Adrenal gland (tissue), 12 donors: ENCODE measurements around the gene FANCI. TPM values are rescaled to one million over a fixed set of nuclear protein-coding genes. Genes with fewer than 3 reads are reported as not detected.

Experiments used
- DNase-seq, 7 donors: peaks; one replicate each; pipeline ENCODE4 v3.0.0-alpha.2; 2019 to 2020
- H3K27ac ChIP-seq, 5 donors: fragments of 200-600 bp; sonication (generic) in 4 of 5; 1 replicate in 3 of 5; 2 replicates in 2 of 5; pipeline versions ENCODE4 v1.5.1 to v1.8.0; 2016 to 2020; ENCODE audit warnings: mild to moderate bottlenecking in 1 of 5
- H3K27me3 ChIP-seq: fragments of 200-600 bp; 2 replicates; pipeline ENCODE4 v1.8.0; 2021
- H3K36me3 ChIP-seq, 2 donors: fragments of 200-600 bp; replicated peaks in 1 of 2; 1 replicate in 1 of 2; 2 replicates in 1 of 2; pipeline versions ENCODE4 v1.5.1 to v1.8.0; 2018 to 2022
- H3K4me1 ChIP-seq, 2 donors: fragments of 200-600 bp; replicated peaks in 1 of 2; 1 replicate in 1 of 2; 2 replicates in 1 of 2; pipeline versions ENCODE4 v1.5.1 to v1.8.0; 2018 to 2021
- H3K4me3 ChIP-seq, 4 donors: fragments of 200-600 bp; sonication (generic) in 3 of 4; one replicate each; pipeline ENCODE4 v1.5.1; 2016 to 2018
- H3K9me3 ChIP-seq, 3 donors: fragments of 200-600 bp; sonication (generic) in 1 of 3; replicated peaks in 1 of 3; 1 replicate in 2 of 3; 2 replicates in 1 of 3; pipeline versions ENCODE4 v1.5.1 to v1.8.0; 2016 to 2021
- POLR2A ChIP-seq, 2 donors: fragments of 450-650 bp; IDR thresholded peaks; one replicate each; pipeline ENCODE4 v1.6.1; 2017; ENCODE audit warnings: antibody characterized with exemption in 2 of 2, mild to moderate bottlenecking in 2 of 2, moderate library complexity in 1 of 2
- WGBS, 4 donors: extraction: QIAGEN DNeasy Blood & Tissue Kit in 2 of 4; methylation state at CpG; one replicate each; pipeline versions ENCODE4 v1.1.5 to v1.1.7; 2013 to 2017; 5-methylcytosine and 5-hydroxymethylcytosine counted together
- intact Hi-C, 2 donors: fragments of 100-400 bp; cut with DNase I; formaldehyde crosslinking; loops; one replicate each; pipeline versions ENCODE4 v1.14.1 to v1.15.0; 2022 to 2023
- polyA plus RNA-seq, 3 donors: library from polyadenylated mRNA; stranded (reverse); fragments of 200-250 nt in 2 of 3; fragments of 350-450 nt in 1 of 3; fragmentation: Illumina TruSeq in 1 of 3; extraction: RNeasy Lipid Tissue Mini Kit (QIAGEN cat#74804) in 1 of 3; gene quantifications; one replicate each; pipeline ENCODE4 v1.2.3, GENCODE V29; 2013 to 2014
- total RNA-seq, 9 donors: library from RNA; depleted of rRNA in 4 of 9; stranded (reverse); fragments of >200 nt in 4 of 9; fragments of 120-200 nt in 1 of 9; fragmentation: NEBNext Ultra II Directional in 1 of 9; extraction: Animal tissue kit (Norgen Biotek cat#: 25700) in 1 of 9; gene quantifications; one replicate each; pipeline versions ENCODE4 v1.1.0 to v1.2.4, GENCODE V29; 2013 to 2023
- TF ChIP-seq, protein P1 (sequence below), 6 experiments: fragments of 450-650 bp in 4 of 6; fragments of 200-600 bp in 2 of 6; sonication (generic) in 1 of 6; IDR thresholded peaks; 1 replicate in 5 of 6; 2 replicates in 1 of 6; pipeline versions ENCODE4 v1.5.1 to v1.8.0; 2016 to 2021; ENCODE audit warnings: antibody characterized with exemption in 6 of 6, mild to moderate bottlenecking in 2 of 6, moderate library complexity in 1 of 6
- donor health status: healthy with polysubstance abuse.
- donor health status: Bipolar disorder and iron deficiency.
- donor health status: DM: yes; HTN: yes; CAD: no.
- donor health status: DM: no; HTN: no; CAD: no.
- donor health status: DM: no; HTN: no; CAD: no.
- donor health status: DM: yes; HTN: yes; CAD: no.

Gene FANCI
- total and polyA plus RNA-seq, 12 donors, result 1.5 to 23.5 (median 4.5) TPM

DNA sequence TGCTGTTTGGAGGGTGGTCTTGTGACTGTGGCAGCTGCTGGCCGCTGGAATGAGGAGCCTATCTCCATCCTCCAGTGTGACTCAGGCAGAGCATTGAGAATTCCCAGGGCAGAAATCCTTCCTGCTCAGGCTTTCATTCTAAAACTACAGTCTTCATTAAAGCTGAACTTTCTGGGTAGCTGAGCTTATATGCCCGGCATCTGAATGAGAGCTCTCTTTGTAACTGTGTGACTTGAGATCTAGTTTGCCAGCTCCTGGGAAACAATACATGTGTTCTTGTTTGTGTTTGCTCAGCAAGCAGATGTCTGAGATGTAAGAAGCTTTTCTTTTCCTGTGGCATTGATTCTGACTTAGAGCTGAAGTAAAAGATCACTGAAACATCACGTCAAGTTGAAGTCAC lies 44.8 kb upstream of the FANCI start:
- intact Hi-C loops, result no loop called here
- H3K27ac ChIP-seq, result no peak overlapping the region
- TF ChIP-seq, protein P1, sequence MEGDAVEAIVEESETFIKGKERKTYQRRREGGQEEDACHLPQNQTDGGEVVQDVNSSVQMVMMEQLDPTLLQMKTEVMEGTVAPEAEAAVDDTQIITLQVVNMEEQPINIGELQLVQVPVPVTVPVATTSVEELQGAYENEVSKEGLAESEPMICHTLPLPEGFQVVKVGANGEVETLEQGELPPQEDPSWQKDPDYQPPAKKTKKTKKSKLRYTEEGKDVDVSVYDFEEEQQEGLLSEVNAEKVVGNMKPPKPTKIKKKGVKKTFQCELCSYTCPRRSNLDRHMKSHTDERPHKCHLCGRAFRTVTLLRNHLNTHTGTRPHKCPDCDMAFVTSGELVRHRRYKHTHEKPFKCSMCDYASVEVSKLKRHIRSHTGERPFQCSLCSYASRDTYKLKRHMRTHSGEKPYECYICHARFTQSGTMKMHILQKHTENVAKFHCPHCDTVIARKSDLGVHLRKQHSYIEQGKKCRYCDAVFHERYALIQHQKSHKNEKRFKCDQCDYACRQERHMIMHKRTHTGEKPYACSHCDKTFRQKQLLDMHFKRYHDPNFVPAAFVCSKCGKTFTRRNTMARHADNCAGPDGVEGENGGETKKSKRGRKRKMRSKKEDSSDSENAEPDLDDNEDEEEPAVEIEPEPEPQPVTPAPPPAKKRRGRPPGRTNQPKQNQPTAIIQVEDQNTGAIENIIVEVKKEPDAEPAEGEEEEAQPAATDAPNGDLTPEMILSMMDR (IDR thresholded peaks at IDR 0.05), result no peak
- TF ChIP-seq POLR2A (IDR thresholded peaks at IDR 0.05), result no peak
- 94 to 98% (median 95%) methylated on average over 2 to 3 of the region's 3 CpGs for WGBS, 4 donors
- H3K36me3 ChIP-seq, result peaks cover 0 to 48% of the 10 kb centered on the region in 2 donors
- H3K4me3 ChIP-seq, result no peak overlapping the region
- DNase-seq, result no peak
- no peaks in the 10 kb centered on the region for H3K27me3 ChIP-seq
- no peaks in the 10 kb centered on the region for H3K4me1 ChIP-seq
- H3K9me3 ChIP-seq, result no peaks in the 10 kb centered on the region

DNA sequence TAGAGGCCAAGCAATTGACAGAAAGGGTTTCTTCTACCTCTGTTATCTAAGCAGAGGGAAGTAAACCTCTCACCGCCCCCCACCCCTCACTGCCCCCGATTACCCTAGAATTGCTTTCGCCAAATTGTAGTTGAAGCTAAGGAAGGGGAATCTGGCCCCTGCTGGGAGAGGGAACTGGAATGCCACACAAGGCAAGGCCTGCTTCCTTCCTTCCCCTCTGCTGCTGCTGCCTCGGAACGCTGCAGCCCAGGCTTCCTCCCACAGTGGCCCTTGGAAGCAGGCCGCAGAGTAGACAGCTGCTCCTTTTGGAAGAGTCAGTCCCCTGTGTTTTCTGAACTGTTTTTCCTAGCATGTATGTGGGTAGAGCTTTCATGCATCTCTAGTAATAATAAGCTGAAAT lies 44.0 kb upstream of the FANCI start:
- no peaks in the 10 kb centered on the region for H3K4me1 ChIP-seq
- WGBS, 4 donors, result 52 to 94% (median 73%) methylated on average over 4 to 6 of the region's 6 CpGs
- H3K9me3 ChIP-seq, result no peaks in the 10 kb centered on the region
- H3K36me3 ChIP-seq, result peaks cover 0 to 40% of the 10 kb centered on the region in 2 donors
- no peak overlapping the region for H3K4me3 ChIP-seq
- no peak for DNase-seq
- no peaks in the 10 kb centered on the region for H3K27me3 ChIP-seq
- intact Hi-C loops, result no loop called here
- no peak overlapping the region for H3K27ac ChIP-seq
- TF ChIP-seq, protein P1 (IDR thresholded peaks at IDR 0.05), result no peak
- TF ChIP-seq POLR2A (IDR thresholded peaks at IDR 0.05), result no peak

DNA sequence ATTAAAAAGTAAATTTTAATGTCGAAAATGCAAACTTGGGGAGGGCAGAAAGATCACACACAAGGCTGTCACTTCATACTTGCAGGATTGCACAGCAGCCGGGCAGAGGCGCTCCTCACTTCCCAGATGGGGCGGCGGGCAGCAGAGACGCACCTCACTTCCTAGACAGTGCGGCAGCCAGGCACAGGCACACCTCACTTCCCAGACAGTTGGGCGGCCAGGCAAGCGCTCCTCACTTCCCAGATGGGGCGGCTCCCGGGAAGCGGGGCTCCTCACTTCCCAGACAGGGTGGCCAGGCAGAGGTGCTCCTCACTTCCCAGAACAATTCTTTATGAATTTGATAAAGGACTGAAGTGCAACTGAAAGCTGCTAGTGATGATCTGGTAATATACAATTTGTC lies 43.6 kb upstream of the FANCI start:
- DNase-seq, result no peak
- H3K27ac ChIP-seq, result no peak overlapping the region
- intact Hi-C loops, result no loop called here

DNA sequence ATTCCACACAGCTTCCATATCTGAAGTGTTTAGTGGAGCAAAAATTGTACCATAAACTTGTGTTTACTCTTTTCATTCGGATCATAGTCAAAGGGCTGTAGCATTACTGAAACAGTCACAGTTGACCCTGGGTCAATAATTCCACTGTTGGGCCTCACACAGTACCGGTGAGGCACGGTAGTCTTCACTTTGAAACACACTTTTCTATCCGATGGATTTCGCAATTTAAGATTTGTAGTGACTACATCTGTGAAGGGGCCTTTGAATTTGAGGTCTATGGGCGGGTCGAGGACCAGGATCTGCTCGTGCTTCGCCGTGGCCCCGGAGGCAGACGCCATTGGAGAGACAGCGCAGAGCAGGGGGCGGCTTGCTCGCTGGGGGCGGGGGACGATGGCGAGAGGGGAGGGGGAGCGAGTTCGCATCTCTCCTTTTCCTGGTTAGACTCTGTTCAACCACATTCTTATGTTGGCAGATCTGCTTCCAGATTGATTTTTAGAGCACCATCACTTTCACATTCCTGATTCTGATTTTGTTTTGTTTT lies 42.2 kb upstream of the FANCI start:
- Histone ChIP-seq H3K4me1 (peaks cover 0 to under 1% of the 10 kb centered on the region in 2 donors), H3K9me3 (no peaks in the 10 kb centered on the region), H3K27ac (no peak overlapping the region), H3K4me3 (no peak overlapping the region), H3K36me3 (peaks cover 0 to 23% of the 10 kb centered on the region in 2 donors), H3K27me3 (no peaks in the 10 kb centered on the region)
- TF ChIP-seq, protein P1 (IDR thresholded peaks at IDR 0.05), result no peak
- no peak for TF ChIP-seq POLR2A (IDR thresholded peaks at IDR 0.05)
- intact Hi-C loops, result no loop called here
- whole genome bisulfite sequencing, 4 donors, result 82 to 94% (median 92%) methylated on average over 12 to 20 of the region's 20 CpGs
- DNase-seq, result no peak

More for the DNA sequence above, 43.6 kb upstream of the FANCI start:
- no peaks in the 10 kb centered on the region for H3K4me1 ChIP-seq
- H3K27me3 ChIP-seq, result no peaks in the 10 kb centered on the region
- TF ChIP-seq, protein P1 (IDR thresholded peaks at IDR 0.05), result no peak
- no peak for TF ChIP-seq POLR2A (IDR thresholded peaks at IDR 0.05)
- H3K4me3 ChIP-seq, result no peak overlapping the region
- WGBS, 4 donors, result 89 to 97% (median 92%) methylated on average over 7 to 12 of the region's 12 CpGs
- no peaks in the 10 kb centered on the region for H3K9me3 ChIP-seq
- peaks cover 0 to 35% of the 10 kb centered on the region in 2 donors for H3K36me3 ChIP-seq
